Hepatocyte (in vitro differentiated cells): ENCODE results near the gene PTH1R. TPM values are rescaled to one million over a fixed set of nuclear protein-coding genes. Genes with fewer than 3 reads are reported as not detected.

Experiments used
- DNase-seq: peaks from one replicate; pipeline ENCODE4 v3.0.0-alpha.2; 2016; ENCODE audit warnings: low spot score
- H2AFZ ChIP-seq: fragments of 200-600 bp; sonication (generic); 2 replicates; pipeline ENCODE4 v1.6.0; 2016; ENCODE audit warnings: antibody characterized with exemption, mild to moderate bottlenecking
- H3K27ac ChIP-seq: fragments of 200-600 bp; sonication (generic); 2 replicates; pipeline ENCODE4 v1.5.1; 2016; ENCODE audit warnings: mild to moderate bottlenecking
- H3K27me3 ChIP-seq: fragments of 200-600 bp; sonication (generic); 2 replicates; pipeline ENCODE4 v1.6.1; 2016
- H3K36me3 ChIP-seq: fragments of 200-600 bp; sonication (generic); replicated peaks from 2 replicates; pipeline ENCODE4 v1.5.1; 2016; ENCODE audit warnings: low read depth; ENCODE audit not compliant: insufficient read depth
- H3K4me1 ChIP-seq: fragments of 200-600 bp; sonication (generic); 2 replicates; pipeline ENCODE4 v1.5.1; 2016; ENCODE audit warnings: mild to moderate bottlenecking, moderate library complexity; ENCODE audit not compliant: insufficient read depth
- H3K4me2 ChIP-seq: fragments of 200-600 bp; sonication (generic); 2 replicates; pipeline ENCODE4 v1.6.0; 2016
- H3K4me3 ChIP-seq: fragments of 200-600 bp; sonication (generic); 2 replicates; pipeline ENCODE4 v1.5.1; 2016; ENCODE audit warnings: mild to moderate bottlenecking
- H3K79me2 ChIP-seq: fragments of 200-600 bp; sonication (generic); 2 replicates; pipeline ENCODE4 v1.6.0; 2017; ENCODE audit warnings: mild to moderate bottlenecking
- H3K9me2 ChIP-seq: fragments of 200-600 bp; sonication (generic); replicated peaks from 2 replicates; pipeline ENCODE4 v1.6.0; 2017; ENCODE audit warnings: mild to moderate bottlenecking; ENCODE audit not compliant: insufficient read depth
- H3K9me3 ChIP-seq: fragments of 200-600 bp; sonication (generic); 2 replicates; pipeline ENCODE4 v1.5.1; 2016; ENCODE audit warnings: low read depth, mild to moderate bottlenecking
- H4K20me1 ChIP-seq: fragments of 200-600 bp; sonication (generic); 2 replicates; pipeline ENCODE4 v1.6.0; 2016; ENCODE audit warnings: mild to moderate bottlenecking; ENCODE audit not compliant: insufficient read depth, poor library complexity, severe bottlenecking
- EZH2 ChIP-seq: fragments of 200-600 bp; sonication (generic); IDR thresholded peaks from 2 replicates; pipeline ENCODE4 v1.6.1; 2016; ENCODE audit warnings: antibody characterized with exemption, mild to moderate bottlenecking, borderline replicate concordance
- EZH2phosphoT487 ChIP-seq: fragments of 200-600 bp; sonication (generic); IDR thresholded peaks from one replicate; pipeline ENCODE4 v1.6.1; 2018; ENCODE audit warnings: antibody characterized with exemption, mild to moderate bottlenecking, low read depth, moderate library complexity; ENCODE audit not compliant: unreplicated experiment, severe bottlenecking
- WGBS: methylation state at CpG from one replicate; pipeline ENCODE4 v1.1.6; 2016; ENCODE audit warnings: low lambda C conversion rate; ENCODE audit errors: missing lambda C conversion rate; 5-methylcytosine and 5-hydroxymethylcytosine counted together
- polyA plus RNA-seq: library from polyadenylated mRNA; unstranded; fragments of >200 nt; fragmentation: Nextera tagmentation; extraction: Ambion mirVana; gene quantifications from 2 replicates; pipeline ENCODE4 v1.2.1, GENCODE V29; 2016
- total RNA-seq: library from RNA; depleted of rRNA; stranded (reverse); fragments of >200 nt; gene quantifications from 2 replicates; pipeline ENCODE4 v1.2.3, GENCODE V29; 2014
- TF ChIP-seq, protein P1 (sequence below): fragments of 200-600 bp; sonication (generic); IDR thresholded peaks from 2 replicates; pipeline ENCODE4 v1.5.1; 2016; ENCODE audit warnings: antibody characterized with exemption, mild to moderate bottlenecking; ENCODE audit not compliant: poor library complexity

PTH1R gene
- total and polyA plus RNA-seq, 2 experiments from 2014 or later = 14.5 to 31.0 TPM

DNA sequence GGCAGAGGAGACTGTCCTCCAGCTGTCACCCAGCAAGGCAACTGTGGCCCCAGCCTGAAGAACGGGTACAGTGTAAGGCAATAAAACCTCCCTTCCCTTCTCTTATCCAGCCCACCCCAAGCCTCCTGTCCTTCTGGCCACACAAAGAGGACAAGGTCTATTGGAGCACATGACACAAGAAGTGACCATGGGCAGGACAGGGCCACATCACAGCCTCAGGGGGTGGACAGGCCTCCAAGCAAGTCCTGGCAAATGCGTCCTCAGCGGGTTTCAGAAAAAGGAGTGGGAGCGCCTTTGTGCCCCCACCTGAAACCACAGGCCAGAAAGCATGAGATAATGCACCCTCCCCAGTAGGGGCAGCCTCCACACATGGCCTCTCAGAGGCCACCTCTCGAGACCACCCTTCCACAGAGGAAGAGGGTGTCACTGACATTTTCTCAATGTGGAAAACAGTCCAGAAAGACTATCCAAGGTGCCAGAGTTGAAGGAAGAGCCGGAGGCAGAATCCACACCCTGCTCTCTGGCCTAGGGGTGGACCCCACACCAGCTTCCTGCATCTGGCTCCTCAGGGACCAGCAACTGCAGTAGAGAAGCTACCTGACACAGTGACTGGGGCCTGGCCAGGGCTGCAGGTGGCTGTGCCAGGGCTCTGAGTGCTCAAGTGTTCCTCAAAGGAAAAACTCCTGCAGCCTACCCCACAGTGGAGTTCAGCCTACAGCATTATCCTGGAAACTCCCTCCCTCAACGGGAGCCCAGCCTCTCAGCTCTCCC is 55.1 kb downstream of the PTH1R start:
- no peaks in the 10 kb centered on the region for H3K9me2 ChIP-seq
- H3K27me3 ChIP-seq = no peaks in the 10 kb centered on the region
- no peaks in the 10 kb centered on the region for H3K9me3 ChIP-seq
- H3K4me3 ChIP-seq = no peak overlapping the region
- H4K20me1 ChIP-seq = peaks cover 8% of the 10 kb centered on the region
- H3K79me2 ChIP-seq = peaks cover 85% of the 10 kb centered on the region
- H3K4me1 ChIP-seq = peaks cover 64% of the 10 kb centered on the region
- no peak overlapping the region for H2AFZ ChIP-seq
- no peaks in the 10 kb centered on the region for H3K36me3 ChIP-seq
- TF ChIP-seq EZH2 = no peak
- TF ChIP-seq EZH2phosphoT487 = no peak
- TF ChIP-seq, protein P1, sequence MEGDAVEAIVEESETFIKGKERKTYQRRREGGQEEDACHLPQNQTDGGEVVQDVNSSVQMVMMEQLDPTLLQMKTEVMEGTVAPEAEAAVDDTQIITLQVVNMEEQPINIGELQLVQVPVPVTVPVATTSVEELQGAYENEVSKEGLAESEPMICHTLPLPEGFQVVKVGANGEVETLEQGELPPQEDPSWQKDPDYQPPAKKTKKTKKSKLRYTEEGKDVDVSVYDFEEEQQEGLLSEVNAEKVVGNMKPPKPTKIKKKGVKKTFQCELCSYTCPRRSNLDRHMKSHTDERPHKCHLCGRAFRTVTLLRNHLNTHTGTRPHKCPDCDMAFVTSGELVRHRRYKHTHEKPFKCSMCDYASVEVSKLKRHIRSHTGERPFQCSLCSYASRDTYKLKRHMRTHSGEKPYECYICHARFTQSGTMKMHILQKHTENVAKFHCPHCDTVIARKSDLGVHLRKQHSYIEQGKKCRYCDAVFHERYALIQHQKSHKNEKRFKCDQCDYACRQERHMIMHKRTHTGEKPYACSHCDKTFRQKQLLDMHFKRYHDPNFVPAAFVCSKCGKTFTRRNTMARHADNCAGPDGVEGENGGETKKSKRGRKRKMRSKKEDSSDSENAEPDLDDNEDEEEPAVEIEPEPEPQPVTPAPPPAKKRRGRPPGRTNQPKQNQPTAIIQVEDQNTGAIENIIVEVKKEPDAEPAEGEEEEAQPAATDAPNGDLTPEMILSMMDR = no peak
- peak overlapping the region; percentile 56 for H3K4me2 ChIP-seq
- H3K27ac ChIP-seq = peak overlapping the region; percentile 87
- 85% methylated on average over 6 of the region's 7 CpGs for WGBS
- no peak for DNase-seq

DNA sequence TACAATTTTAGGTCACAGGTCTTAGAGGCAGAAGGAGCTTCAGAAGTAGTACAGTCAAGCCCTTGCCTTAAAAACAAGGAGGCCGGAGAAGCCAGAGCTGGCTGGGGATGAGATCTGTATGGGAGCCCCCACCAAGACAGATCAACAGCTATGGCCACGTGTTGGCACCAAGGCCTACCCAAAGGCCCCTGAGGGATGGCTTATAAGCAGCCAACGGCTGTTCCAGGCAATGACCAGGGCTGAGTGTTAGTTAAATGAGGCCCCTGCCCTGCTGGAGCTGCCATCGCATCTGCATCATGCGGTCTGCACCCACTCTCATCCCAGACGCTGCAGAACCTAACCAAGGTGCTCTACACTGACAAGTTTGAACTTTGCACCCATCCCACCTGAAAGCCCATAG is 55.7 kb downstream of the PTH1R start:
- peaks cover 85% of the 10 kb centered on the region for H3K79me2 ChIP-seq
- H2AFZ ChIP-seq = no peak overlapping the region
- 72% methylated on average over 6 of the region's 6 CpGs for WGBS
- no peaks in the 10 kb centered on the region for H3K9me2 ChIP-seq
- no peak for TF ChIP-seq EZH2phosphoT487
- TF ChIP-seq, protein P1 = no peak
- TF ChIP-seq EZH2 = no peak
- H4K20me1 ChIP-seq = peaks cover 8% of the 10 kb centered on the region
- H3K4me1 ChIP-seq = peaks cover 70% of the 10 kb centered on the region
- H3K4me2 ChIP-seq = no peak overlapping the region
- H3K36me3 ChIP-seq = no peaks in the 10 kb centered on the region
- no peak for DNase-seq
- H3K27me3 ChIP-seq = no peaks in the 10 kb centered on the region
- no peaks in the 10 kb centered on the region for H3K9me3 ChIP-seq
- peak overlapping the region; percentile 87 for H3K27ac ChIP-seq
- no peak overlapping the region for H3K4me3 ChIP-seq

DNA sequence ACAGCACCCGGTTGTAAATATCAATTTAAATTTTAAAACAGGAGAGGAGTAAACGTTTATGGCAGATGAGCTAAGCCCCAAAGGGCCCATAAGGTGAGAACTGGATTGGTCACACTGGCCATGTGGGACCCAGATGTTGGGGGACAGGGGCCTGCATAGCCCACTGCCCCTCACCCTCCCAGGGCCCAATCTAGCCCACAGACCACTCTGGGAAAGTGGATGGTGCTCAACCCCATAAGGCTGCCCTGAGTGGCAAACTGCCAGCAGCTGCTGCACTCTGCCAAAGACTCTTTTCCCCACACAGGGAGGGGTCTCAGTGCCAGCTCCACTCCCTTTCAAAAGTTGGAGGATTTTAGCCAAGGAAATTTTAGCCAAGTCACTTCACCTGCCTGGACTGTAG is 56.6 kb downstream of the PTH1R start:
- no peaks in the 10 kb centered on the region for H3K9me3 ChIP-seq
- TF ChIP-seq EZH2 (no peak), EZH2phosphoT487 (no peak)
- TF ChIP-seq, protein P1 = no peak
- H3K36me3 ChIP-seq = no peaks in the 10 kb centered on the region
- peaks cover 77% of the 10 kb centered on the region for H3K4me1 ChIP-seq
- DNase-seq = no peak
- no peaks in the 10 kb centered on the region for H3K27me3 ChIP-seq
- no peak overlapping the region for H3K4me3 ChIP-seq
- H2AFZ ChIP-seq = no peak overlapping the region
- peaks cover 85% of the 10 kb centered on the region for H3K79me2 ChIP-seq
- H3K9me2 ChIP-seq = no peaks in the 10 kb centered on the region
- H3K27ac ChIP-seq = peak overlapping the region; percentile 87
- no peak overlapping the region for H3K4me2 ChIP-seq
- H4K20me1 ChIP-seq = peaks cover 8% of the 10 kb centered on the region
- WGBS = 52% methylated on average over 2 of the region's 2 CpGs
